Psoas muscle (tissue), 8 donors: Measurements from ENCODE around the gene CDKN2A. TPM values are rescaled to one million over a fixed set of nuclear protein-coding genes. Genes with fewer than 3 reads are reported as not detected.
"Not testable (repeated sequence)": the region's sequence is repeated elsewhere in the genome, so short reads cannot be mapped to it uniquely, and the experiment has no call there.

Experiments
- ATAC-seq, 4 donors: fragments of 200-7000 bp; cut with Tn5 transposase; one replicate each; pipeline ENCODE4 v1.9.1; 2020; ENCODE audit warnings: moderate library complexity in 3 of 4, mild to moderate bottlenecking in 2 of 4
- DNase-seq, 2 donors: peaks; one replicate each; pipeline ENCODE4 v3.0.0-alpha.2; 2020
- H3K27ac ChIP-seq: fragments of 200-600 bp; one replicate; pipeline ENCODE4 v1.8.0; 2022
- H3K27me3 ChIP-seq, 3 donors: fragments of 200-600 bp in 1 of 3; one replicate each; pipeline versions ENCODE4 v1.6.1 to v1.8.0; 2013 to 2022; ENCODE audit warnings: low read length in 2 of 3, mild to moderate bottlenecking in 2 of 3, moderate library complexity in 1 of 3; ENCODE audit not compliant: insufficient read depth in 3 of 3
- H3K36me3 ChIP-seq, 2 donors: fragments of 200-600 bp in 1 of 2; one replicate each; pipeline versions ENCODE4 v1.6.1 to v1.8.0; 2013 to 2022; ENCODE audit warnings: low read depth in 1 of 2, mild to moderate bottlenecking in 1 of 2, moderate library complexity in 1 of 2; ENCODE audit not compliant: insufficient read depth in 1 of 2
- H3K4me1 ChIP-seq: fragments of 200-600 bp; one replicate; pipeline ENCODE4 v1.8.0; 2022
- H3K4me3 ChIP-seq: fragments of 200-600 bp; one replicate; pipeline ENCODE4 v1.8.0; 2022; ENCODE audit warnings: mild to moderate bottlenecking
- H3K9me3 ChIP-seq: fragments of 200-600 bp; one replicate; pipeline ENCODE4 v1.8.0; 2022
- CTCF ChIP-seq: fragments of 200-600 bp; IDR thresholded peaks from one replicate; pipeline ENCODE4 v1.8.0; 2022; ENCODE audit warnings: antibody characterized with exemption
- WGBS, 3 donors: extraction: QIAGEN DNeasy Blood & Tissue Kit; methylation state at CpG; one replicate each; pipeline versions ENCODE4 v1.1.6 to v1.1.7; 2013; 5-methylcytosine and 5-hydroxymethylcytosine counted together
- intact Hi-C, 2 donors: fragments of 100-400 bp; cut with DNase I; formaldehyde crosslinking; loops; one replicate each; pipeline versions ENCODE4 v1.11.0 to v1.14.2; 2022
- polyA plus RNA-seq, 3 donors: library from polyadenylated mRNA; stranded (reverse); fragments of 200-250 nt; gene quantifications; one replicate each; pipeline ENCODE4 v1.2.3, GENCODE V29; 2013
- total RNA-seq, 4 donors: library from RNA; stranded (reverse); fragmentation: NEBNext Ultra II Directional in 2 of 4; extraction: Animal tissue kit (Norgen Biotek cat#: 25700) in 2 of 4; gene quantifications; one replicate each; pipeline versions ENCODE4 v1.2.1 to v1.2.4, GENCODE V29; 2021 to 2023
- donor health status: healthy with polysubstance abuse.
- donor health status: DM: no; HTN: no; CAD: no; lungs with moderate emphysema.
- donor health status: Bipolar disorder and iron deficiency.
- donor health status: healthy.
- donor health status: DM: yes; HTN: yes; CAD: no.
- donor health status: DM: no; HTN: no; CAD: no.
- donor health status: DM: no; HTN: no; CAD: no.
- donor health status: DM: yes; HTN: yes; CAD: no.

CDKN2A gene
- total and polyA plus RNA-seq, 7 donors, result 0.04 to 0.66 (median 0.32) TPM; not detected in 4

- Histone ChIP-seq H3K4me1 (peaks cover 14% of the 10 kb centered on the region), H3K27ac (no peak overlapping the region), H3K9me3 (no peaks in the 10 kb centered on the region), H3K4me3 (no peak overlapping the region), H3K27me3 (peaks cover 5 to 95% (median 41%) of the 10 kb centered on the region in 3 donors), H3K36me3 (no peaks in the 10 kb centered on the region)
- intact Hi-C loops, result no loop called here
- 18 to 20% (median 20%) methylated on average over 15 of the region's 15 CpGs for WGBS, 3 donors
- no peak for TF ChIP-seq CTCF
- ATAC-seq (no peak), DNase-seq (no peak)
Measured at GRCh38 chr9:21966140-21966851, 27.9 kb downstream of the CDKN2A start.

- ATAC-seq (peak; percentile 42 to 80 (median 76)), DNase-seq (peak; percentile 52 to 62)
- intact Hi-C loops, result no loop called here
- 3% methylated on average over 30 of the region's 30 CpGs for WGBS, 3 donors
- H3K27ac ChIP-seq, result no peak overlapping the region
- peaks cover 5 to 90% (median 39%) of the 10 kb centered on the region in 3 donors for H3K27me3 ChIP-seq
- peak overlapping the region; percentile 50 for H3K4me3 ChIP-seq
- no peaks in the 10 kb centered on the region for H3K36me3 ChIP-seq
- H3K9me3 ChIP-seq, result no peaks in the 10 kb centered on the region
- TF ChIP-seq CTCF, result no peak
- peaks cover 14% of the 10 kb centered on the region for H3K4me1 ChIP-seq
Measured at GRCh38 chr9:21965401-21965951, 28.7 kb downstream of the CDKN2A start.

- Histone ChIP-seq H3K4me1 (peaks cover 14% of the 10 kb centered on the region), H3K4me3 (peak overlapping the region; percentile 50), H3K27ac (no peak overlapping the region), H3K36me3 (no peaks in the 10 kb centered on the region), H3K27me3 (peaks cover 5 to 84% (median 33%) of the 10 kb centered on the region in 3 donors), H3K9me3 (no peaks in the 10 kb centered on the region)
- DNase-seq (peak in 1 of 2 donors; percentile 59), ATAC-seq (peak in 2 of 4 donors; percentile 44 to 54)
- TF ChIP-seq CTCF, result no peak
- intact Hi-C loops, result no loop called here
- 1 to 3% (median 3%) methylated on average over 29 of the region's 29 CpGs for WGBS, 3 donors
Measured at GRCh38 chr9:21964925-21965385, 29.2 kb downstream of the CDKN2A start.

GRCh38 chr9:21961569-21961968 lies 32.6 kb downstream of the CDKN2A start:
- Histone ChIP-seq H3K4me3 (no peak overlapping the region), H3K27me3 (peaks cover 5 to 51% (median 16%) of the 10 kb centered on the region in 3 donors), H3K4me1 (peaks cover 7% of the 10 kb centered on the region), H3K36me3 (no peaks in the 10 kb centered on the region), H3K9me3 (no peaks in the 10 kb centered on the region), H3K27ac (no peak overlapping the region)
- ATAC-seq (no peak), DNase-seq (no peak)
- TF ChIP-seq CTCF, result no peak
- 87 to 95% (median 90%) methylated on average over 2 of the region's 2 CpGs for WGBS, 3 donors
- intact Hi-C loops, result no loop called here

GRCh38 chr9:21959268-21959667 lies 34.9 kb downstream of the CDKN2A start:
- DNase-seq, intact Hi-C loops: not testable (repeated sequence)

More at GRCh38 chr9:21959268-21959667, 34.9 kb downstream of the CDKN2A start:
- not testable (repeated sequence) for H3K4me1 ChIP-seq, H3K27ac ChIP-seq, H3K36me3 ChIP-seq, ATAC-seq, H3K4me3 ChIP-seq, H3K9me3 ChIP-seq
- H3K27me3 ChIP-seq, result peaks cover 0 to 28% (median 2%) of the 10 kb centered on the region in 3 donors
- WGBS, 3 donors, result 88 to 95% (median 93%) methylated on average over 6 to 32 of the region's 33 CpGs
